ENCODE results near the gene FZR1. TPM values are rescaled to one million over a fixed set of nuclear protein-coding genes. Genes with fewer than 3 reads are reported as not detected.
A peak's percentile ranks its signal among the peaks of the same experiment; 100 is the strongest.

Gene FZR1
- total RNA-seq, 2 experiments from 2014 or later = 61.2 to 65.3 TPM

DNA sequence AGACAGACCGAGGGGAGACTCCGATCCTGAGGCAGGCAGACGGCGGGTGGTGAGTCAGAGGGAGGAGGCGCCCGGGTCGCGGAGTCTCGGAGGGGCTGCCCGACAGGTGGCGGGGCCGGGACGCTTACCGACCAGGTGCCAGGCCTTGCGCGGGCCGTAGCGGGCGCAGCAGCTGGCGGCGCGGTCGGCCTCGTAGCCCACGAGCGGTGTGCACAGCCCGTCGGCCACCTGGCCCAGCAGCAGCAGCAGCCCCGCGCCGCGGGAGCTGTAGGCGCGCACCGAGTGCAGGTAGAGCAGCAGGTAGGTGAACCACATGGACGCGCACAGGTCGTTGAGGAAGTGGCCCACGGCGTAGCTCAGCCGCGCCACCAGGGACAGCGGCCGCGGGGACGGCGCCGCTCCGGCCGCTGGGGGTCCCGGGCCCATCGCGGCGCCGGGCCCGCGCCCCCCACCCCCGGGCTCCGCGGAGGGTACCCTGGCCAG is 50.9 kb downstream of the FZR1 start:
- peak overlapping the region; percentile 21 for H3K27ac ChIP-seq (ENCODE audit: low read depth, low read length, poor library complexity, severe bottlenecking)
- H3K4me2 ChIP-seq (ENCODE audit: low read length) = peak overlapping the region; percentile 70
- no peaks in the 10 kb centered on the region; the same call in 1 of the 2 replicates for H3K36me3 ChIP-seq (ENCODE audit: insufficient read depth, low read length)
- DNase-seq (ENCODE audit: low spot score) = peak; percentile 65
- ChIA-PET CTCF (ENCODE audit: unreplicated experiment) (interaction anchor here (0.9 kb wide), 1 partner anchor 12 kb away, joined by 3 read pairs; no protein-coding TSS in a partner anchor), POLR2A (interaction anchor here (0.6 to 1.6 kb wide), 5 partner anchors 17 to 1144 kb away, joined by 3 to 5 read pairs (median 4); no protein-coding TSS in a partner anchor)
- no TSS peak for BruUV-seq (replicated peaks)
- peaks cover 78% of the 10 kb centered on the region for H3K4me1 ChIP-seq (ENCODE audit: insufficient read depth, low read length, poor library complexity, severe bottlenecking)
- TF ChIP-seq, protein P1, sequence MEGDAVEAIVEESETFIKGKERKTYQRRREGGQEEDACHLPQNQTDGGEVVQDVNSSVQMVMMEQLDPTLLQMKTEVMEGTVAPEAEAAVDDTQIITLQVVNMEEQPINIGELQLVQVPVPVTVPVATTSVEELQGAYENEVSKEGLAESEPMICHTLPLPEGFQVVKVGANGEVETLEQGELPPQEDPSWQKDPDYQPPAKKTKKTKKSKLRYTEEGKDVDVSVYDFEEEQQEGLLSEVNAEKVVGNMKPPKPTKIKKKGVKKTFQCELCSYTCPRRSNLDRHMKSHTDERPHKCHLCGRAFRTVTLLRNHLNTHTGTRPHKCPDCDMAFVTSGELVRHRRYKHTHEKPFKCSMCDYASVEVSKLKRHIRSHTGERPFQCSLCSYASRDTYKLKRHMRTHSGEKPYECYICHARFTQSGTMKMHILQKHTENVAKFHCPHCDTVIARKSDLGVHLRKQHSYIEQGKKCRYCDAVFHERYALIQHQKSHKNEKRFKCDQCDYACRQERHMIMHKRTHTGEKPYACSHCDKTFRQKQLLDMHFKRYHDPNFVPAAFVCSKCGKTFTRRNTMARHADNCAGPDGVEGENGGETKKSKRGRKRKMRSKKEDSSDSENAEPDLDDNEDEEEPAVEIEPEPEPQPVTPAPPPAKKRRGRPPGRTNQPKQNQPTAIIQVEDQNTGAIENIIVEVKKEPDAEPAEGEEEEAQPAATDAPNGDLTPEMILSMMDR (conservative IDR thresholded peaks at IDR 0.05; ENCODE audit: low read length) = 0 out of 2 replicates have a peak, but pooled peaks have one; percentile 28
- TF ChIP-seq EZH2phosphoT487 (IDR thresholded peaks at IDR 0.05; ENCODE audit: borderline replicate concordance, low read depth, low read length) = no peak
- H3K9me2 ChIP-seq (ENCODE audit: insufficient read depth, low read length) = no peaks in the 10 kb centered on the region
- H3K4me3 ChIP-seq (ENCODE audit: low read depth, low read length, poor library complexity, severe bottlenecking) = peak overlapping the region; percentile 72
- peaks cover 41% of the 10 kb centered on the region; the same call in 1 of the 2 replicates for H3K79me2 ChIP-seq (ENCODE audit: insufficient read depth, low read depth, low read length)
- 0 out of 2 replicates have a peak, but pooled peaks cover 4% of the 10 kb centered on the region for H4K20me1 ChIP-seq (ENCODE audit: insufficient read depth, low read length)
- H3K9me3 ChIP-seq (ENCODE audit: low read length) = no peaks in the 10 kb centered on the region
- no peak overlapping the region for H2AFZ ChIP-seq (ENCODE audit: low read length)
- intact Hi-C loops (cut with micrococcal nuclease; ENCODE audit: unreplicated experiment) = loop anchor here (1.0 kb wide), 1 partner anchor 15 kb away; the partner anchor contains the start of gene HMG20B

DNA sequence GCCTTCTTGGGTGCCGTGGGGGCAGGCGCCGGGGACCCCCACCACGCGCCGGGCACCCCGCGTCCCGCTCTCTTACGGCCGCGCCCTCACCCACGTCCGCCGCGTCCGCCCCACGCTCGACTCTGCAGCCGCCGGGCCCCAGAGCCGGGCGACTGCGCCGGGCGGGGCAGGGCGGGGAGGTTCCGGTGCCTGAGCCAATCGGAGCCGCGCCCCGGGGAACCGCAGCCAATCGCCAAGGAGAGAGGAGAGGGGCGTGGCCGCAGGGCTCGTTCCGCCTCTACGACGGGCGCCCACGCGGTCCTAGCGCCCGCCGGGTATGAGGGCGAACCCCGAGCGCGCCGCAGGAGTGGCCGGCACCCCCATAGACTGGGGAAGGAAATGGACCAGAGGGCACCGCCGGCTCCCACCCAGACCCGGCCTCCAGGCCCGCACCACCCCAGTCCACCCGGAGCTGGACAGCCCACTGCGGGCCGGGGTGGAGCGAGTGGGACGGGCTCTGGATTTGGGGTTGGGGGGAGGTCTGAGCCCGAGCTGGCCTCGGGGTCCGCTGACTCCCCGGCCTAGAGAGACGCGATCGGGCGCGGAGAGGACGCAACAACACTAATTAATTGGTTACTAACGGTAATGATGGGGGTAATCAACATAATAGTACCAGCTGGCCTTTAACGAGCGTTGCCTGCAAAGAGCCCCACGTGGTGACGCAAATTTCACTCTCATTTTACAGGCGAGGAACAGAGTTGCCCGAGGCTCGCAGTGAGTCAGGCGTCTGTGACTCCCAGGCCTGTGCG is 51.5 kb downstream of the FZR1 start, which contains the start of gene MFSD12:
TSS of gene MFSD12 (minus strand) at position 126 of the 788 bp plus-strand sequence. CDS start 183 bp downstream, outside the sequence.
- Histone ChIP-seq H3K4me2 (ENCODE audit: low read length) (peak within 1 kb of the TSS; percentile 91), H3K27ac (ENCODE audit: low read depth, low read length, poor library complexity, severe bottlenecking) (peak within 1 kb of the TSS; percentile 51), H3K36me3 (ENCODE audit: insufficient read depth, low read length) (no peaks in the 10 kb centered on the region; the same call in 1 of the 2 replicates), H3K79me2 (ENCODE audit: insufficient read depth, low read depth, low read length) (peaks cover 39% of the 10 kb centered on the region; the same call in 1 of the 2 replicates), H3K4me3 (ENCODE audit: low read depth, low read length, poor library complexity, severe bottlenecking) (peak within 1 kb of the TSS; percentile 72), H3K9me2 (ENCODE audit: insufficient read depth, low read length) (no peaks in the 10 kb centered on the region), H2AFZ (ENCODE audit: low read length) (peak within 1 kb of the TSS; percentile 82), H3K4me1 (ENCODE audit: insufficient read depth, low read length, poor library complexity, severe bottlenecking) (peaks cover 74% of the 10 kb centered on the region), H3K9me3 (ENCODE audit: low read length) (no peaks in the 10 kb centered on the region), H4K20me1 (ENCODE audit: insufficient read depth, low read length) (0 out of 2 replicates have a peak, but pooled peaks cover 4% of the 10 kb centered on the region)
- peak; percentile 95 for DNase-seq (ENCODE audit: low spot score)
- ChIA-PET CTCF (ENCODE audit: unreplicated experiment) (interaction anchor here (0.6 kb wide), 1 partner anchor 31 kb away, joined by 3 read pairs; no protein-coding TSS in a partner anchor), POLR2A (interaction anchor here (0.6 to 1.6 kb wide), 2 partner anchors 16 to 260 kb away, joined by 3 to 5 read pairs; no protein-coding TSS in a partner anchor)
- TF ChIP-seq, protein P1 (conservative IDR thresholded peaks at IDR 0.05; ENCODE audit: low read length) = no peak
- no peak for TF ChIP-seq EZH2phosphoT487 (IDR thresholded peaks at IDR 0.05; ENCODE audit: borderline replicate concordance, low read depth, low read length)
- TSS peak; percentile 79 for BruUV-seq (replicated peaks)
- intact Hi-C loops (cut with micrococcal nuclease; ENCODE audit: unreplicated experiment) = loop anchor here (1.0 kb wide), 1 partner anchor 15 kb away; the partner anchor contains the start of gene HMG20B

All from OCI-LY7 (cell line).